ENCODE measurements around the gene TMEM196.
A peak's percentile ranks its signal among the peaks of the same experiment; 100 is the strongest.

TMEM196 gene

GRCh38 chr7:19772841-19773760, at the start of gene TMEM196:
Gene TMEM196, minus strand, starts transcription at chr7:19773617. Its CDS starts 921 bp downstream, at chr7:19772696.
- Histone ChIP-seq H3K4me3 (ENCODE audit: insufficient read length, low read depth) (peak within 1 kb of the TSS; percentile 52), H3K9me3 (ENCODE audit: insufficient read depth, low read length) (no peaks in the 10 kb centered on the region), H3K36me3 (ENCODE audit: insufficient read depth, insufficient read length, low read length) (no peaks in the 10 kb centered on the region), H3K9ac (ENCODE audit: insufficient read length, low read depth) (peak within 1 kb of the TSS; percentile 53), H3K4me1 (ENCODE audit: insufficient read depth, insufficient read length) (peaks cover 3% of the 10 kb centered on the region), H3K27me3 (ENCODE audit: insufficient read depth, insufficient read length) (peaks cover 32% of the 10 kb centered on the region)
- TF ChIP-seq YY1 (IDR thresholded peaks at IDR 0.05; ENCODE audit: insufficient read depth, insufficient read length) (no peak), ZNF274 (IDR thresholded peaks at IDR 0.05; ENCODE audit: low read depth, low read length) (no peak), SUZ12 (IDR thresholded peaks at IDR 0.05; ENCODE audit: extremely low read depth, insufficient read depth, insufficient read length) (no peak)
- DNase-seq (ENCODE audit: low read depth, low spot score): peak; percentile 64

- Histone ChIP-seq H3K36me3 (ENCODE audit: insufficient read depth, insufficient read length, low read length) (no peaks in the 10 kb centered on the region), H3K4me3 (ENCODE audit: insufficient read length, low read depth) (no peak overlapping the region), H3K9ac (ENCODE audit: insufficient read length, low read depth) (no peak overlapping the region), H3K4me1 (ENCODE audit: insufficient read depth, insufficient read length) (no peaks in the 10 kb centered on the region), H3K9me3 (ENCODE audit: insufficient read depth, low read length) (no peaks in the 10 kb centered on the region), H3K27me3 (ENCODE audit: insufficient read depth, insufficient read length) (no peaks in the 10 kb centered on the region)
- DNase-seq (ENCODE audit: low read depth, low spot score): no peak
- TF ChIP-seq YY1 (IDR thresholded peaks at IDR 0.05; ENCODE audit: insufficient read depth, insufficient read length) (no peak), SUZ12 (IDR thresholded peaks at IDR 0.05; ENCODE audit: extremely low read depth, insufficient read depth, insufficient read length) (no peak)
Measured at GRCh38 chr7:19816128-19816527, 42.7 kb upstream of the TMEM196 start.

- Histone ChIP-seq H3K36me3 (ENCODE audit: insufficient read depth, insufficient read length, low read length) (no peaks in the 10 kb centered on the region), H3K4me1 (ENCODE audit: insufficient read depth, insufficient read length) (no peaks in the 10 kb centered on the region), H3K9me3 (ENCODE audit: insufficient read depth, low read length) (no peaks in the 10 kb centered on the region), H3K4me3 (ENCODE audit: insufficient read length, low read depth) (no peak overlapping the region), H3K9ac (ENCODE audit: insufficient read length, low read depth) (no peak overlapping the region), H3K27me3 (ENCODE audit: insufficient read depth, insufficient read length) (no peaks in the 10 kb centered on the region)
- no peak for DNase-seq (ENCODE audit: low read depth, low spot score)
- no peak for TF ChIP-seq YY1 (IDR thresholded peaks at IDR 0.05; ENCODE audit: insufficient read depth, insufficient read length)
Measured at GRCh38 chr7:19815546-19815945, 42.1 kb upstream of the TMEM196 start.

- no peak for DNase-seq (ENCODE audit: low read depth, low spot score)
- Histone ChIP-seq H3K9ac (ENCODE audit: insufficient read length, low read depth) (no peak overlapping the region), H3K36me3 (ENCODE audit: insufficient read depth, insufficient read length, low read length) (no peaks in the 10 kb centered on the region), H3K9me3 (ENCODE audit: insufficient read depth, low read length) (no peaks in the 10 kb centered on the region), H3K27me3 (ENCODE audit: insufficient read depth, insufficient read length) (no peaks in the 10 kb centered on the region), H3K4me3 (ENCODE audit: insufficient read length, low read depth) (no peak overlapping the region), H3K4me1 (ENCODE audit: insufficient read depth, insufficient read length) (no peaks in the 10 kb centered on the region)
- TF ChIP-seq YY1 (IDR thresholded peaks at IDR 0.05; ENCODE audit: insufficient read depth, insufficient read length) (no peak), SUZ12 (IDR thresholded peaks at IDR 0.05; ENCODE audit: extremely low read depth, insufficient read depth, insufficient read length) (no peak), ZNF274 (IDR thresholded peaks at IDR 0.05; ENCODE audit: low read depth, low read length) (no peak)
Measured at GRCh38 chr7:19814776-19815175, 41.4 kb upstream of the TMEM196 start.

- no peaks in the 10 kb centered on the region for H3K27me3 ChIP-seq (ENCODE audit: insufficient read depth, insufficient read length)
- H3K4me1 ChIP-seq (ENCODE audit: insufficient read depth, insufficient read length): no peaks in the 10 kb centered on the region
- TF ChIP-seq YY1 (IDR thresholded peaks at IDR 0.05; ENCODE audit: insufficient read depth, insufficient read length) (no peak), ZNF274 (IDR thresholded peaks at IDR 0.05; ENCODE audit: low read depth, low read length) (no peak), SUZ12 (IDR thresholded peaks at IDR 0.05; ENCODE audit: extremely low read depth, insufficient read depth, insufficient read length) (no peak)
Measured at GRCh38 chr7:19811386-19811785, 38.0 kb upstream of the TMEM196 start.

GRCh38 chr7:19798986-19799385, 25.6 kb upstream of the TMEM196 start:
- DNase-seq (ENCODE audit: low read depth, low spot score): no peak
- TF ChIP-seq YY1 (IDR thresholded peaks at IDR 0.05; ENCODE audit: insufficient read depth, insufficient read length): no peak
- no peak for TF ChIP-seq SUZ12 (IDR thresholded peaks at IDR 0.05; ENCODE audit: extremely low read depth, insufficient read depth, insufficient read length)
- TF ChIP-seq ZNF274 (IDR thresholded peaks at IDR 0.05; ENCODE audit: low read depth, low read length): no peak
- no peak overlapping the region for H3K9ac ChIP-seq (ENCODE audit: insufficient read length, low read depth)
- H3K27me3 ChIP-seq (ENCODE audit: insufficient read depth, insufficient read length): no peaks in the 10 kb centered on the region
- no peaks in the 10 kb centered on the region for H3K36me3 ChIP-seq (ENCODE audit: insufficient read depth, insufficient read length, low read length)
- no peaks in the 10 kb centered on the region for H3K4me1 ChIP-seq (ENCODE audit: insufficient read depth, insufficient read length)
- no peak overlapping the region for H3K4me3 ChIP-seq (ENCODE audit: insufficient read length, low read depth)
- H3K9me3 ChIP-seq (ENCODE audit: insufficient read depth, low read length): no peaks in the 10 kb centered on the region

More at GRCh38 chr7:19811386-19811785, 38.0 kb upstream of the TMEM196 start:
- H3K9me3 ChIP-seq (ENCODE audit: insufficient read depth, low read length): no peaks in the 10 kb centered on the region
- H3K4me3 ChIP-seq (ENCODE audit: insufficient read length, low read depth): no peak overlapping the region
- H3K36me3 ChIP-seq (ENCODE audit: insufficient read depth, insufficient read length, low read length): no peaks in the 10 kb centered on the region
- no peak overlapping the region for H3K9ac ChIP-seq (ENCODE audit: insufficient read length, low read depth)
- no peak for DNase-seq (ENCODE audit: low read depth, low spot score)

GRCh38 chr7:19783541-19783940, 10.1 kb upstream of the TMEM196 start:
- peaks cover 8% of the 10 kb centered on the region; the same call in 1 of the 2 replicates for H3K9me3 ChIP-seq (ENCODE audit: insufficient read depth, low read length)
- no peak overlapping the region for H3K9ac ChIP-seq (ENCODE audit: insufficient read length, low read depth)
- DNase-seq (ENCODE audit: low read depth, low spot score): no peak
- TF ChIP-seq YY1 (IDR thresholded peaks at IDR 0.05; ENCODE audit: insufficient read depth, insufficient read length) (no peak), SUZ12 (IDR thresholded peaks at IDR 0.05; ENCODE audit: extremely low read depth, insufficient read depth, insufficient read length) (no peak), ZNF274 (IDR thresholded peaks at IDR 0.05; ENCODE audit: low read depth, low read length) (no peak)
- H3K4me3 ChIP-seq (ENCODE audit: insufficient read length, low read depth): no peak overlapping the region
- H3K4me1 ChIP-seq (ENCODE audit: insufficient read depth, insufficient read length): no peaks in the 10 kb centered on the region
- no peaks in the 10 kb centered on the region for H3K36me3 ChIP-seq (ENCODE audit: insufficient read depth, insufficient read length, low read length)
- no peaks in the 10 kb centered on the region for H3K27me3 ChIP-seq (ENCODE audit: insufficient read depth, insufficient read length)

Measured in NT2/D1 (cell line).